ENCODE measurements around the gene AGAP5. TPM values are rescaled to one million over a fixed set of nuclear protein-coding genes. Genes with fewer than 3 reads are reported as not detected.
"Not testable (repeated sequence)": the region's sequence is repeated elsewhere in the genome, so short reads cannot be mapped to it uniquely, and the experiment has no call there.

Gene AGAP5
- total RNA-seq = 1 to 10 TPM; 7.8 to 9.0 TPM

DNA sequence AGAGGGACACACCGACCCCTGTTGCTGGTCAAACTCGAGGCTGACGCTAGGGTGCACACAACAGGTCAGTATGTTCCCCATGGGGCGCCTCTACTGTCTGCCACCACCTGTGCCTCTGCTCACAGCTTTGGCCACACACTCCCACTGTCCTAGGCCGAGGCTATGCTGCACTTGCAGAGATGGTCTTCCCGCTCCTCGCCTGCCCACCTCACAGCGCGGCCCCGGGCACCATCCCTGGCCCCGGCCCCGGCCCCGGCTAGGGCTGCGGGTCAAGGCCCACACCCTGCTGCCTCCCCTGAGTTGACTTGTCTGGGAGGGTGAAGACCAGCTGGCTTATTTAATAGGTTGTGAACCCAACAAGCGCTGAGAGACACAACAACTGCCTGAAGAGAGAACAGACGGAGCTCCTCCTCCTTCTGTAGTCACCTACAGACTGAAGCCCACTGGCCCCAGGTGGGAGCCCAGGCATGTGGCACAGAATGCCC is at the start of gene AGAP5:
Gene AGAP5, minus strand, starts transcription at position 435 of the 485 bp plus-strand sequence. Its CDS starts 354 bp downstream, at position 81.
- H3K9me3 Mint-ChIP-seq; DNase-seq; H3K27ac Mint-ChIP-seq; CTCF ChIA-PET; H3K27me3 Mint-ChIP-seq (ENCODE audit: low read depth); H3K4me1 Mint-ChIP-seq (ENCODE audit: low read depth); intact Hi-C loops (cut with micrococcal nuclease); H3K4me3 Mint-ChIP-seq: not testable (repeated sequence)
- H3K36me3 Mint-ChIP-seq (ENCODE audit: low read depth) = peaks cover 14% of the 10 kb centered on the region

DNA sequence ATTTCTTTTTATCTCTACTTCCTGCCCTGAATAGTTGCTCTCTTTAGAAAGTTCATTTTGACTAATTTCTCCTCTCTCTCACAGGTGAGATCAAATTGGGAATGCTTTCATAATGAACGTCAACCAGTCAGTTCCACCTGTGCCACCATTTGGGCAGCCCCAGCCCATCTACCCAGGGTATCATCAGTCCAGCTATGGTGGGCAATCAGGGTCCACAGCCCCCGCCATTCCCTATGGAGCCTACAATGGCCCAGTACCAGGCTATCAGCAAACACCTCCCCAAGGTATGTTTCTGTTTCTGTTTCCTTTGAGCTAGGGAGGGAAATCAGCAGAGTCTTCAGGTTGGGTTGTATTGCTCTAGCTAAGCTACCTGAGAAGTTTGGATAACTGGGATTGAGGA is 48.8 kb upstream of the AGAP5 start:
- no peaks in the 10 kb centered on the region for H3K9me3 Mint-ChIP-seq
- peaks cover 57% of the 10 kb centered on the region for H3K4me1 Mint-ChIP-seq (ENCODE audit: low read depth)
- H3K27ac Mint-ChIP-seq = no peak overlapping the region
- H3K36me3 Mint-ChIP-seq (ENCODE audit: low read depth) = peaks cover 22% of the 10 kb centered on the region
- CTCF ChIA-PET = interaction anchor here (0.7 to 0.8 kb wide), 2 partner anchors 22 to 193 kb away, joined by 3 to 7 read pairs; no protein-coding TSS in a partner anchor
- intact Hi-C loops (cut with micrococcal nuclease) = no loop called here
- H3K4me3 Mint-ChIP-seq = no peak overlapping the region
- H3K27me3 Mint-ChIP-seq (ENCODE audit: low read depth) = no peaks in the 10 kb centered on the region
- no peak for DNase-seq

DNA sequence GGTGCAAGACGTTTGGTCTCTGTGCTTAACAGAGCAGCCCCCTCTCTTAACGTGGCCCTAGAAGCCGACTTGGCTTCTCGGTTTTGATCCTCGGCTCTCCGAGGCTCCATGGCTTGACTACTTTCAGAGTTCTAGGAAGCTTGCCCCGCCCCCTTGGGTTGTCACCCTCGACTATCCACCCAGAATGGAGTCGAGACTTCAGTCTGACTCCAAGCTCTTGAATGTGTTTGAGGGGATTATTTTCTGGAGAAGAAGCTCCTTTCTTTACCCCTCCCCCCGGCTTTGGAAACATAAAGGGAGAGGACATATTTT is 46.7 kb upstream of the AGAP5 start:
- CTCF ChIA-PET = interaction anchor here (1.1 to 1.6 kb wide), 4 partner anchors 24 to 135 kb away, joined by 3 to 5 read pairs (median 4); a partner anchor contains a TSS
- DNase-seq = peak; percentile 67
- intact Hi-C loops (cut with micrococcal nuclease) = loop anchor here (1.0 to 5.0 kb wide), 9 partner anchors 14 to 497 kb away; partner anchors contain the start of genes ANXA7, DNAJC9, MRPS16 and NDST2
- H3K36me3 Mint-ChIP-seq (ENCODE audit: low read depth) = peaks cover 20% of the 10 kb centered on the region
- H3K27me3 Mint-ChIP-seq (ENCODE audit: low read depth) = no peaks in the 10 kb centered on the region
- H3K9me3 Mint-ChIP-seq = no peaks in the 10 kb centered on the region
- peaks cover 47% of the 10 kb centered on the region for H3K4me1 Mint-ChIP-seq (ENCODE audit: low read depth)
- peak overlapping the region; percentile 98 for H3K4me3 Mint-ChIP-seq
- H3K27ac Mint-ChIP-seq = peak overlapping the region; percentile 100

- intact Hi-C loops (cut with micrococcal nuclease) = loop anchor here (1.0 to 5.0 kb wide), 9 partner anchors 14 to 497 kb away; partner anchors contain the start of genes ANXA7, DNAJC9, MRPS16 and NDST2
- Mint-ChIP-seq H3K36me3 (ENCODE audit: low read depth) (peaks cover 17% of the 10 kb centered on the region), H3K9me3 (no peaks in the 10 kb centered on the region), H3K27me3 (ENCODE audit: low read depth) (no peaks in the 10 kb centered on the region), H3K4me1 (ENCODE audit: low read depth) (peaks cover 44% of the 10 kb centered on the region), H3K4me3 (peak within 1 kb of the TSS; percentile 98), H3K27ac (peak within 1 kb of the TSS; percentile 100)
- CTCF ChIA-PET = interaction anchor here (1.1 to 1.6 kb wide), 5 partner anchors 13 to 135 kb away, joined by 3 to 5 read pairs (median 5); a partner anchor contains a TSS
- DNase-seq = peak; percentile 98
Observed at GRCh38 chr10:73743905-73744663, 46.2 kb upstream of the AGAP5 start, which contains the start of gene SEC24C. Gene SEC24C (plus strand): TSS chr10:73744372. CDS start chr10:73746833, 2,461 bp downstream.

DNA sequence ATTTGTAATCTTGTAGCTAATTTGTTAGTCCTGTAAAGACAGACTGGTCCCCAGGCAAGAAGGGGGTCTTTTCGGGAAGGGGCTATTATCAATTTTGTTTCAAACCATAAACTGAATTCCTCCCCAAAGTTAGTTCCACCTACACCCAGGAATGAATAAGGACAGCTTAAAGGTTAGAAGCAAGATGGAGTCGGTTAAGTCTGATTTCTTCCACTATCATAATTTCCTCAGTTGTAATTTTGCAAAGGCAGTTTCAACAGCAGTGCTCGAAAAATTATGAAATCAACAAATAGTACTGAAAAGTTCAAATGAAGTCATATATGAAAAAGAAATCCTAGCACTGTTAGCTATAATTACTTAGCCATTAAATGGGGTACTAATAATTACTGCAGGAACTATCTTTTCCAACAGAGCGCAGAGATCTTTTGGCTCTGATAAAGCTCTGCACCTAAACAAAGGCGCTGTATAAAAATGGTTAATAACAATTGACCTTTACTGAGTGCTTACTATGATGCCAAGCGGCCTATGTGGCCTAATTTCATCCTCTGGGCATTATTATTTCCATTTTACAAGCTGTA is 45.5 kb upstream of the AGAP5 start:
- Mint-ChIP-seq H3K9me3 (no peaks in the 10 kb centered on the region), H3K36me3 (ENCODE audit: low read depth) (peaks cover 14% of the 10 kb centered on the region), H3K27ac (peak overlapping the region; percentile 100), H3K27me3 (ENCODE audit: low read depth) (no peaks in the 10 kb centered on the region), H3K4me1 (ENCODE audit: low read depth) (peaks cover 40% of the 10 kb centered on the region), H3K4me3 (peak overlapping the region; percentile 98)
- no peak for DNase-seq
- CTCF ChIA-PET = interaction anchor here (1.4 to 1.6 kb wide), 3 partner anchors 10 to 136 kb away, joined by 4 to 5 read pairs (median 5); no protein-coding TSS in a partner anchor
- intact Hi-C loops (cut with micrococcal nuclease) = loop anchor here (5.0 kb wide), 2 partner anchors 246 to 331 kb away; partner anchors contain the start of genes ANXA7 and PPP3CB

- peaks cover 12% of the 10 kb centered on the region for H3K36me3 Mint-ChIP-seq (ENCODE audit: low read depth)
- no peak for DNase-seq
- H3K4me3 Mint-ChIP-seq = peak overlapping the region; percentile 98
- intact Hi-C loops (cut with micrococcal nuclease) = loop anchor here (5.0 kb wide), 2 partner anchors 245 to 330 kb away; partner anchors contain the start of genes ANXA7 and PPP3CB
- CTCF ChIA-PET = interaction anchor here (0.7 to 1.4 kb wide), 2 partner anchors 9 to 10 kb away, joined by 3 to 4 read pairs; no protein-coding TSS in a partner anchor
- no peaks in the 10 kb centered on the region for H3K9me3 Mint-ChIP-seq
- peaks cover 37% of the 10 kb centered on the region for H3K4me1 Mint-ChIP-seq (ENCODE audit: low read depth)
- H3K27me3 Mint-ChIP-seq (ENCODE audit: low read depth) = no peaks in the 10 kb centered on the region
- H3K27ac Mint-ChIP-seq = peak overlapping the region; percentile 100
Observed at GRCh38 chr10:73742454-73742734, 44.5 kb upstream of the AGAP5 start.

- peaks cover 27% of the 10 kb centered on the region for H3K4me1 Mint-ChIP-seq (ENCODE audit: low read depth)
- intact Hi-C loops (cut with micrococcal nuclease) = loop anchor here (5.0 kb wide), 2 partner anchors 243 to 328 kb away; partner anchors contain the start of genes ANXA7 and PPP3CB
- H3K36me3 Mint-ChIP-seq (ENCODE audit: low read depth); DNase-seq; H3K9me3 Mint-ChIP-seq; CTCF ChIA-PET; H3K27me3 Mint-ChIP-seq (ENCODE audit: low read depth); H3K4me3 Mint-ChIP-seq; H3K27ac Mint-ChIP-seq: not testable (repeated sequence)
Observed at GRCh38 chr10:73740501-73741254, 42.8 kb upstream of the AGAP5 start.

GRCh38 chr10:73734796-73735305 is 36.9 kb upstream of the AGAP5 start:
- peaks cover 4% of the 10 kb centered on the region for H3K36me3 Mint-ChIP-seq (ENCODE audit: low read depth)
- no peaks in the 10 kb centered on the region for H3K9me3 Mint-ChIP-seq
- H3K27ac Mint-ChIP-seq = no peak overlapping the region
- H3K4me1 Mint-ChIP-seq (ENCODE audit: low read depth) = peaks cover 7% of the 10 kb centered on the region
- intact Hi-C loops (cut with micrococcal nuclease) = no loop called here
- H3K27me3 Mint-ChIP-seq (ENCODE audit: low read depth) = no peaks in the 10 kb centered on the region
- no peak for DNase-seq
- no peak overlapping the region for H3K4me3 Mint-ChIP-seq
- CTCF ChIA-PET = interaction anchor here (0.6 kb wide), 1 partner anchor 476 kb away, joined by 3 read pairs; no protein-coding TSS in a partner anchor

- no peaks in the 10 kb centered on the region for H3K9me3 Mint-ChIP-seq
- H3K4me3 Mint-ChIP-seq = no peak overlapping the region
- no peak for DNase-seq
- peaks cover 11% of the 10 kb centered on the region for H3K4me1 Mint-ChIP-seq (ENCODE audit: low read depth)
- intact Hi-C loops (cut with micrococcal nuclease) = no loop called here
- no peaks in the 10 kb centered on the region for H3K27me3 Mint-ChIP-seq (ENCODE audit: low read depth)
- peaks cover 5% of the 10 kb centered on the region for H3K36me3 Mint-ChIP-seq (ENCODE audit: low read depth)
- CTCF ChIA-PET = interaction anchor here (0.6 to 1.6 kb wide), 3 partner anchors 9 to 690 kb away, joined by 3 to 4 read pairs (median 4); no protein-coding TSS in a partner anchor
- H3K27ac Mint-ChIP-seq = no peak overlapping the region
Observed at GRCh38 chr10:73734028-73734720, 36.3 kb upstream of the AGAP5 start.

GRCh38 chr10:73732931-73733623 is 35.2 kb upstream of the AGAP5 start:
- CTCF ChIA-PET = interaction anchor here (1.1 to 1.6 kb wide), 2 partner anchors 10 to 35 kb away, joined by 4 read pairs; no protein-coding TSS in a partner anchor
- DNase-seq = no peak
- H3K9me3 Mint-ChIP-seq = no peaks in the 10 kb centered on the region
- H3K27me3 Mint-ChIP-seq (ENCODE audit: low read depth) = no peaks in the 10 kb centered on the region
- H3K4me1 Mint-ChIP-seq (ENCODE audit: low read depth) = peaks cover 12% of the 10 kb centered on the region
- no peak overlapping the region for H3K27ac Mint-ChIP-seq
- H3K36me3 Mint-ChIP-seq (ENCODE audit: low read depth) = peaks cover 5% of the 10 kb centered on the region
- intact Hi-C loops (cut with micrococcal nuclease) = no loop called here
- no peak overlapping the region for H3K4me3 Mint-ChIP-seq

DNA sequence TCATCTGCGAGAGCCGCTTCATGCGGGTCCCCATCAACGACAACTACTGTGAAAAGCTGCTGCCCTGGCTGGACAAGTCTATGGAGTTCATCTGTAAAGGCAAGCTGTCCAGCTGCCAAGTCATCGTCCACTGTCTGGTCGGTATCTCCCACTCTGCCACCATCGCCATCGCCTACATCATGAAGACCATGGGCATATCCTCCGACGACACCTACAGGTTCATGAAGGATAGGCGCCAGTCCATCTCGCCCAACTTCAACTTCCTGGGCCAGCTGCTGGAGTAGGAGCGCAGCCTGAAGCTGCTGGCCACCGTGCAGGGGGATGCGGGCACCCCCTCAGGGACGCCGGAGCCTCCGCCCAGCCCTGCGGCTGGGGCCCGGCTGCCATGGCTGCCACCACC is 34.5 kb upstream of the AGAP5 start:
- CTCF ChIA-PET = interaction anchor here (0.5 to 0.8 kb wide), 2 partner anchors 10 to 142 kb away, joined by 3 to 4 read pairs; no protein-coding TSS in a partner anchor
- intact Hi-C loops (cut with micrococcal nuclease) = no loop called here
- Mint-ChIP-seq H3K4me1 (ENCODE audit: low read depth) (peaks cover 16% of the 10 kb centered on the region), H3K36me3 (ENCODE audit: low read depth) (peaks cover 8% of the 10 kb centered on the region), H3K27ac (no peak overlapping the region), H3K27me3 (ENCODE audit: low read depth) (no peaks in the 10 kb centered on the region), H3K4me3 (peak overlapping the region; percentile 35), H3K9me3 (no peaks in the 10 kb centered on the region)
- no peak for DNase-seq

Data from activated naive CD4-positive, alpha-beta T cell treated with anti-CD3 and anti-CD28 coated beads for 36 hours (primary cell).